Measurements from ENCODE around the gene PDGFRB. TPM values are rescaled to one million over a fixed set of nuclear protein-coding genes. Genes with fewer than 3 reads are reported as not detected.

PDGFRB gene
- total RNA-seq, 1 donor from 2014 or later: 173 TPM

DNA sequence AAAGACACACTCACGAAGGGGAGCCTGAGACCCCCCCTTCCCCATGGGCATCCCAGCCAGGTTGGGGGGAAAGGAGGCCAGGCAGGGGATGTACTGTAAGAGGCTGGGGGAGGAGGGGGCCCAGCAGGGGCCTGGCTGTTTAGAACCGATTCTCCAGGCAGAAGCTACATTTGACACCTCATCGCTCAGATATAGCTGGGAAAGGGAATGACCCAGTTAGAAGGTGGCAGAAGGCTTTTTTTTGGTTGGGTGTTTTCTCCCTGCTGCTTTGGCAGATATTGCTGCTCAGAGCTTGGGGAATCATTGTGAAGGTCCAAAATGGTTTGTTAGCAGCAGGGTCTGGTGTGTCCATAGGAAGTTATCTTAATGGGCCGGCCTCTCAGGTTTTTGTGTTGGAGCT, 16.9 kb upstream of the PDGFRB start:
- no peak overlapping the region for H3K4me3 ChIP-seq
- intact Hi-C loops (cut with DNase I): no loop called here
- no peaks in the 10 kb centered on the region for H3K27me3 ChIP-seq
- H3K4me1 ChIP-seq: peaks cover 22% of the 10 kb centered on the region
- H3K9me3 ChIP-seq: no peaks in the 10 kb centered on the region
- peak overlapping the region; percentile 90 for H3K27ac ChIP-seq
- DNase-seq (ENCODE audit: extremely low spot score in 2 of 2): no peak
- TF ChIP-seq, protein P1, sequence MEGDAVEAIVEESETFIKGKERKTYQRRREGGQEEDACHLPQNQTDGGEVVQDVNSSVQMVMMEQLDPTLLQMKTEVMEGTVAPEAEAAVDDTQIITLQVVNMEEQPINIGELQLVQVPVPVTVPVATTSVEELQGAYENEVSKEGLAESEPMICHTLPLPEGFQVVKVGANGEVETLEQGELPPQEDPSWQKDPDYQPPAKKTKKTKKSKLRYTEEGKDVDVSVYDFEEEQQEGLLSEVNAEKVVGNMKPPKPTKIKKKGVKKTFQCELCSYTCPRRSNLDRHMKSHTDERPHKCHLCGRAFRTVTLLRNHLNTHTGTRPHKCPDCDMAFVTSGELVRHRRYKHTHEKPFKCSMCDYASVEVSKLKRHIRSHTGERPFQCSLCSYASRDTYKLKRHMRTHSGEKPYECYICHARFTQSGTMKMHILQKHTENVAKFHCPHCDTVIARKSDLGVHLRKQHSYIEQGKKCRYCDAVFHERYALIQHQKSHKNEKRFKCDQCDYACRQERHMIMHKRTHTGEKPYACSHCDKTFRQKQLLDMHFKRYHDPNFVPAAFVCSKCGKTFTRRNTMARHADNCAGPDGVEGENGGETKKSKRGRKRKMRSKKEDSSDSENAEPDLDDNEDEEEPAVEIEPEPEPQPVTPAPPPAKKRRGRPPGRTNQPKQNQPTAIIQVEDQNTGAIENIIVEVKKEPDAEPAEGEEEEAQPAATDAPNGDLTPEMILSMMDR (IDR thresholded peaks at IDR 0.05): no peak
- TF ChIP-seq POLR2AphosphoS5 (IDR thresholded peaks at IDR 0.05; ENCODE audit: insufficient read depth in 1 of 2, low read depth in 1 of 2) (no peak), POLR2A (IDR thresholded peaks at IDR 0.05) (no peak)
- H3K36me3 ChIP-seq: no peaks in the 10 kb centered on the region

DNA sequence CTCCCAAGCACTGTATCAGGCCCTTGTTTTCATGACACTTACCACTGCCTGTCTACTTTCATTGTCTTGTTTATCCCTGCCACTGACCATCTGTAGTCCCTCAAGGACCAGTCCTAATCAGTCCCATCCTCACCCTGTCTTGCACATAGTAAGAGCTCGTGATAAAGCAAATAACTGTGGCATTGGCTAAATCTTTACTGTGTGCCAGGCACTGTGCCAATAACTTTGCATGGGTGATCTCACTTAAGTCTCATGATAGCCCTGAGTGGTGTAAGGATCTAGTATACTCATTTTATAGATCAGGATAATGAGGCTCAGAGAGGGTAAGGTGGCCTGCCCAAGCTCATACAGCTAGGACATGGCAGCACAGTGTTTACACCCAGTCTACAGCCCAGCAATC, 16.5 kb upstream of the PDGFRB start:
- H3K4me3 ChIP-seq: no peak overlapping the region
- TF ChIP-seq POLR2AphosphoS5 (IDR thresholded peaks at IDR 0.05; ENCODE audit: insufficient read depth in 1 of 2, low read depth in 1 of 2) (no peak), POLR2A (IDR thresholded peaks at IDR 0.05) (no peak)
- TF ChIP-seq, protein P1 (IDR thresholded peaks at IDR 0.05): no peak
- intact Hi-C loops (cut with DNase I): no loop called here
- H3K27ac ChIP-seq: peak overlapping the region; percentile 90
- DNase-seq (ENCODE audit: extremely low spot score in 2 of 2): no peak
- H3K9me3 ChIP-seq: no peaks in the 10 kb centered on the region
- H3K27me3 ChIP-seq: no peaks in the 10 kb centered on the region
- peaks cover 22% of the 10 kb centered on the region for H3K4me1 ChIP-seq
- H3K36me3 ChIP-seq: no peaks in the 10 kb centered on the region

DNA sequence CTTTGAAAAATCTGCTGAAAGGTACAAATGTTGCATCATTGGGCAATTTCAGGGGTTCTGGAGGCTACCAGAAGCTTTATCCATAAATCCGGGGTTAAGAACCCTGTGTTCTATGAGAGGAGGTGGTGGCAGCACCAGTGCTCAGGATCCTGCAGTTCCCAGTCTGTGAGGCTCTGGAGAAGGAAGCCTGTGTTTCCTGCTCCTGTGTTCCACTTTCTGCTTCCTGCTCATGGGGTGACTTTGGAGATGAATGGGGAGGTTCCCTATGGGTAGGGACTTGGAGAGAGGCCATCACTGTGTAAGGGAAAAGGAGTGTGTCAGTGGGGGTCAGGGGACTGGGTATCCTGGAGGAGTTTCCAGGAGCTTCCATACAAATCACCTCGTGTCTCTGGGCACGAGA, 13.2 kb upstream of the PDGFRB start:
- Histone ChIP-seq H3K9me3 (no peaks in the 10 kb centered on the region), H3K27me3 (no peaks in the 10 kb centered on the region), H3K36me3 (no peaks in the 10 kb centered on the region), H3K27ac (peak overlapping the region; percentile 5), H3K4me1 (peaks cover 18% of the 10 kb centered on the region), H3K4me3 (no peak overlapping the region)
- TF ChIP-seq, protein P1 (IDR thresholded peaks at IDR 0.05): no peak
- TF ChIP-seq POLR2A (IDR thresholded peaks at IDR 0.05) (no peak), POLR2AphosphoS5 (IDR thresholded peaks at IDR 0.05; ENCODE audit: insufficient read depth in 1 of 2, low read depth in 1 of 2) (no peak)
- no peak for DNase-seq (ENCODE audit: extremely low spot score in 2 of 2)
- intact Hi-C loops (cut with DNase I): no loop called here

DNA sequence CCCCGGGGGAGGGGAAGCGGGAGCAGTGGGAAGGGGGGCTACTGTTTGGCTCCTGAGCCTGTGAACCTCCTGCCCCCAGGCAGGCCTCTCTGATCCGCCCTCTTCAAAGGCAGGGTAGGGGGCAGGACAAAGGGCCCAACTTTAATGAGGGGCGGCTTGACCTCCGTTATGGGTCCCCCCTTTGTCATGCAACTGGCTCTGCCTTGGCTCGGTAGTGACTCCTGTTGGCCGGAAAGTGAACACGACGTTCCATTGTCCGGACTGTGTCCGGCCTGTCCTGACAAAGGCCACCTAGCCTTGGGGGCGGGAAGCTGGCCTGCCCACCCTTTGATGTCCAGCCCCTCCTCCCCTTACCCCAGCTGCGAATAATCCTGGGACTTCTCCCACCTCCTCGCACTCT, 12.3 kb upstream of the PDGFRB start:
- Histone ChIP-seq H3K4me1 (peaks cover 25% of the 10 kb centered on the region), H3K36me3 (no peaks in the 10 kb centered on the region), H3K9me3 (no peaks in the 10 kb centered on the region), H3K27me3 (no peaks in the 10 kb centered on the region), H3K27ac (no peak overlapping the region), H3K4me3 (no peak overlapping the region)
- no peak for DNase-seq (ENCODE audit: extremely low spot score in 2 of 2)
- TF ChIP-seq, protein P1 (IDR thresholded peaks at IDR 0.05): no peak
- no peak for TF ChIP-seq POLR2A (IDR thresholded peaks at IDR 0.05)
- no peak for TF ChIP-seq POLR2AphosphoS5 (IDR thresholded peaks at IDR 0.05; ENCODE audit: insufficient read depth in 1 of 2, low read depth in 1 of 2)
- intact Hi-C loops (cut with DNase I): no loop called here

DNA sequence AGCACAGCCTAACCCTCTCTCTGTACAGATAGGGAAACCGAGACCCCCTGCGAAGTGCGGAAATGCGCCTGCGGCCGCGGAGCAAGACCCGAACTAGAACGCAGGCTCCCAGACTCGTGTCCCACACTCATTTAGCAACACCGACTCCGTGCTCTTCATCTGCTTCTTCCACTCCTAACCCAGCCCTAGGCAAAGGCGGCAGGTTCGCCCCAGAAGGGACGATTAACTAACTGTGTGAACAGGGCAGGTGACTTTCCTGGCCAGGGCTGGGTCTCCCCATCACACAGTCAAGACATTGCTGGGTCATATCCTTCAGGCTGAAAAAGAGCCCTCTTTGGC, 11.8 kb upstream of the PDGFRB start:
- no peaks in the 10 kb centered on the region for H3K9me3 ChIP-seq
- H3K4me3 ChIP-seq: no peak overlapping the region
- no peak for DNase-seq (ENCODE audit: extremely low spot score in 2 of 2)
- TF ChIP-seq, protein P1 (IDR thresholded peaks at IDR 0.05): no peak
- TF ChIP-seq POLR2A (IDR thresholded peaks at IDR 0.05): no peak
- TF ChIP-seq POLR2AphosphoS5 (IDR thresholded peaks at IDR 0.05; ENCODE audit: insufficient read depth in 1 of 2, low read depth in 1 of 2): no peak
- H3K36me3 ChIP-seq: no peaks in the 10 kb centered on the region
- H3K27ac ChIP-seq: no peak overlapping the region
- H3K27me3 ChIP-seq: no peaks in the 10 kb centered on the region
- intact Hi-C loops (cut with DNase I): no loop called here
- peaks cover 27% of the 10 kb centered on the region for H3K4me1 ChIP-seq

All from vagina (tissue), 2 donors.